ENCODE measurements around the gene CKAP5.
A peak's percentile ranks its signal among the peaks of the same experiment; 100 is the strongest.

DNA sequence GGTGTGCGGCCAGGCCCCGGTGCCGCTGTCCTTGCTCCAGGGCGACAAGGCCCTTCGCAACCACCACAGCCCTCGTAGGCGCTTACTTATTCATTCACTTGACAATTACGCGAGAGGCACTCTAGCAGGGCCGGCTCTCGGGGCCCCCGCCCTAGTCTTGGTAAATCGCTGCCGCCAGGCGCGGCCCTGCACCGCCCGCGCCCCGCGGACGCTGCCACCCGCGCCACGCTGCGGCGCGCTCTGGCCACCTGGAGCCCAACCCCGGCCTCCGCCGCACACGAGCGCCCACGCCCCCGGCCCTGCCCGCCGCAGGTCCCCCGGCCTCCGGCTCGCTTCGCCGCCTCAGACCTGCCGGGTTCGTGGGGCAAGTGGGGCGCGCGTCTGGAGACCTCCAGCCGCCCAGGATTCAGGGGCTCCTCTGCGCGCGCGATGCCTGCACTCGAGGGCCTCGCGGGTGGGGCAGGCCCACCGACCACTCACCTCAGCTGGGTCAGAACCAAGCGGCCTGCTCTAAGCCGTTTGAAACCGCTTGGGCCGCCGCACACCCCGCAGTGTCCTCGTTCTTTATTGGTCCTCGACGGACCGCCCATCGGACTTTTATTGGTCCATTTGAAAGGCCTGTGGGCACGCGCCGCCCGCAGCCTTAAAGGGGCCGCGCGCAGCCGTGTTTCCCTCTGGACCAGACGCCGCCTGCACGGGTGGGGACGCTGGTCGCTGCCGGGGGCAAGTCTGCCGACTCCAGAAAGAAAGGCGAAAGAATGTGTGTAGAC, at the start of gene CKAP5:
- TF ChIP-seq POLR2AphosphoS5 (IDR thresholded peaks at IDR 0.05; ENCODE audit: borderline replicate concordance, low read depth, low read length) (peak; percentile 95), EZH2 (IDR thresholded peaks at IDR 0.05) (no peak), FOXP2 (optimal IDR thresholded peaks at IDR 0.05; ENCODE audit: control extremely low read depth, extremely low read length, insufficient read depth) (no peak)

All from SK-N-MC (cell line).